Brain microvascular endothelial cell (primary cell): ENCODE data around the gene LYST.
A peak's percentile ranks its signal among the peaks of the same experiment; 100 is the strongest.
"Not testable (repeated sequence)": the region's sequence is repeated elsewhere in the genome, so short reads cannot be mapped to it uniquely, and the experiment has no call there.

Source experiments
- DNase-seq: peaks from one replicate; pipeline ENCODE4 v3.0.0-alpha.2; 2020
- H3K27ac ChIP-seq: fragments of 250-450 bp; sonication (Bioruptor Pico); 2 replicates; pipeline ENCODE4 v1.5.1; 2020; ENCODE audit warnings: mild to moderate bottlenecking, moderate library complexity
- H3K27me3 ChIP-seq: fragments of 250-450 bp; sonication (Bioruptor Pico); replicated peaks from 2 replicates; pipeline ENCODE4 v1.5.1; 2020; ENCODE audit warnings: mild to moderate bottlenecking
- H3K36me3 ChIP-seq: fragments of 250-450 bp; sonication (Bioruptor Pico); replicated peaks from 2 replicates; pipeline ENCODE4 v1.5.1; 2020; ENCODE audit warnings: mild to moderate bottlenecking
- H3K4me3 ChIP-seq: 2 replicates; pipeline ENCODE4 v1.5.1; 2011; ENCODE audit warnings: low read depth, mild to moderate bottlenecking, control low read depth, low read length, moderate library complexity
- CTCF ChIP-seq: IDR thresholded peaks from 2 replicates; pipeline ENCODE4 v1.5.1; 2011; ENCODE audit warnings: low read depth, mild to moderate bottlenecking, moderate library complexity, low read length, control low read depth, inconsistent platforms; ENCODE audit errors: missing control alignments
- in situ Hi-C: cut with HindIII; loops from 2 replicates; pipeline ENCODE4 v1.10.0; 2017; ENCODE audit warnings: low sequenced_read_pairs, low pct_ligation_motif_present

LYST gene

DNA sequence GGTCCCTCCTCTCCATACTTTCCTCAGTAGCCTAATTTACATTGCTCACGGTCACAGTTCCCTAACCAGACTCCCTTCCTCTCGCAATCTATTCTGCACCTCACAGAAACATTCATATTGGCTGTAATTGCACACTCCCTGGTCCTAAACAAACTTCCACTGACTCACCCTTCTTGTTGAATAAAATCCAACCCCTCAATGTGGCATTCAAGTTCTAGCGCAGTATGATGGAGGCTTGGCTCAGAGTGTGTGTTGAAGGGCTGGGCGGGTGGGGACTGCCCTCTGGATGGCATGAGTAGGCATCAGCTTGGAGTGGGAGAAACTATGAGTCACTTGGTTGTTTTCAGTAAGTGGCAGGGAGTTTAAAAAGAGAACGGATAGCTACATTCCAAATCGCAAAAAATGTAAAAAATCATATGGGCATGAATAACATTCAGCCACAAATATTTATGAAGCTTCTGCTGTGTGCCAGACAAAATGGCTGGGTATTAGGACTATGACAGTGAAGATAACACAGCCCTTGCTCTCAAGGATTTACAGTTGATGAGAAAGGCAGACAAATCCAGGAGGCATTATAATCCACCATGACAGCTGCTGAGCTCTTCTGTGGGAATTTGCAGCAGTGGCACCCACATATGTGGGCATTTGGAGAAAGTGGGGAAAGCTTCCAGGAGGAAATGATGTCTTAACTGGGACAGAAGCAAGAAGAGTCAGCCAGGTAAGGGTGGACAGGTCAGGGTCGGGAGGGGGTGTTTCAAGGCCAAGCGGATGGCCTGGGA lies 42.2 kb upstream of the LYST start:
- Histone ChIP-seq H3K27me3 (no peaks in the 10 kb centered on the region), H3K4me3 (no peak overlapping the region), H3K36me3 (no peaks in the 10 kb centered on the region), H3K27ac (peak overlapping the region; percentile 89)
- DNase-seq: peak; percentile 46
- no peak for TF ChIP-seq CTCF
- in situ Hi-C loops: no loop called here

- Histone ChIP-seq H3K36me3 (no peaks in the 10 kb centered on the region), H3K27ac (no peak overlapping the region), H3K4me3 (no peak overlapping the region), H3K27me3 (no peaks in the 10 kb centered on the region)
- no peak for TF ChIP-seq CTCF
- no peak for DNase-seq
- in situ Hi-C loops: no loop called here
These were observed 41.2 kb upstream of the LYST start for GRCh38 chr1:235907897-235908240.

DNA sequence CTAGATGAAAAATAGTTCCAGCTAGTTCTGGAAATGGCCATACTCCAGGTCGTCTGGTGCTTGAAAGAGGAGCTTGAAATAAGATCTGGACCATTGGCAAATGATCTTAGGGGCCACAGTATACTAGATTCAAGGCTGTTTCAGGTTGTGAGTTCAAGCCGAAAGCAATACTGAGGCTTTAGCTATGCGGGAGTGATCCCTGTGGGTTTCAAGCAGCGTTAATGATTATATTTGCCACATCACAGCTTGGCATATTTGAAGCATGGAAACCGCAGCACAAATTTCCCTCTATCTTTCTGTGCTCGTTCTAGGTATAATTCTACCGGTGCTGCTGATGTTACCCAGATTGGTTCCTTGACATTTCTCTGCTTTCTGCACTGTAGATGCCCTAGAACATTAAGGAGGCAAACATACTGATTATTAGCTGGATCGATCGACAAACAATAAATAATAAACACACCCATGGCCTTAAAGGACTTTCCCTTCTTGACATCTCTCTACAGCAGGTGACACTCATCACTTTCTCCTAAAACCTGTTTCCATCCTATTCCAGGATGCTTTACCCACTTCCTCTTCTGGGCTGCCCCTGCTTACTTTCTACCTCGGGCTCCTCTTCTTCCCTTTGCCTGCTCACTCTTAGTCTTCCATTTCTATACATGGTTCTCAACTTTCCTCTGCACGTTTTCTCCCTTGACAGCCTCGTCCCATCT lies 40.6 kb upstream of the LYST start:
- Histone ChIP-seq H3K36me3 (no peaks in the 10 kb centered on the region), H3K27ac (no peak overlapping the region), H3K4me3 (no peak overlapping the region), H3K27me3 (no peaks in the 10 kb centered on the region)
- in situ Hi-C loops: no loop called here
- no peak for TF ChIP-seq CTCF
- DNase-seq: no peak

DNA sequence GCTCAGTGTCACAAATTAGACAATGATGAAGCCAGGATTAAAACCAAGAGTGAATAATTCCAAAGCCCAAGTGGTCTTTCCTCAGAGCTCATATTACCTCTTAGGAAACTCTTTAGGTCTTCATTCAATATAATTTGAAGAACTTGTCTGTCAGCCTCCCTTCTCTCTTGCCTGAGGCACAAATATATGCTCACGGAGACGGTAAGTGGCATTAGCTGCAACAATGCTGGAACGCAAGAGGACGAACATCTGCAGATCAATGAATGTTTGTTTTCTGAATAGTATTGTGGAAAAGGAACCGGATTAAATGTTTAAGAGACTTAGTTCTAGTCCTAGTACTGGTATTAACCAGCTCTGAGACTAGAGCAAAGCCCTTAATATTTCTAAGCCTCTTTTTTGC lies 39.7 kb upstream of the LYST start:
- H3K27ac ChIP-seq: no peak overlapping the region
- no peaks in the 10 kb centered on the region for H3K36me3 ChIP-seq
- in situ Hi-C loops: no loop called here
- no peaks in the 10 kb centered on the region for H3K27me3 ChIP-seq
- no peak for TF ChIP-seq CTCF
- no peak overlapping the region for H3K4me3 ChIP-seq
- DNase-seq: no peak

- H3K36me3 ChIP-seq, DNase-seq, in situ Hi-C loops, H3K27ac ChIP-seq, H3K27me3 ChIP-seq, H3K4me3 ChIP-seq: not testable (repeated sequence)
These were observed 37.1 kb upstream of the LYST start for GRCh38 chr1:235903809-235904208.

DNA sequence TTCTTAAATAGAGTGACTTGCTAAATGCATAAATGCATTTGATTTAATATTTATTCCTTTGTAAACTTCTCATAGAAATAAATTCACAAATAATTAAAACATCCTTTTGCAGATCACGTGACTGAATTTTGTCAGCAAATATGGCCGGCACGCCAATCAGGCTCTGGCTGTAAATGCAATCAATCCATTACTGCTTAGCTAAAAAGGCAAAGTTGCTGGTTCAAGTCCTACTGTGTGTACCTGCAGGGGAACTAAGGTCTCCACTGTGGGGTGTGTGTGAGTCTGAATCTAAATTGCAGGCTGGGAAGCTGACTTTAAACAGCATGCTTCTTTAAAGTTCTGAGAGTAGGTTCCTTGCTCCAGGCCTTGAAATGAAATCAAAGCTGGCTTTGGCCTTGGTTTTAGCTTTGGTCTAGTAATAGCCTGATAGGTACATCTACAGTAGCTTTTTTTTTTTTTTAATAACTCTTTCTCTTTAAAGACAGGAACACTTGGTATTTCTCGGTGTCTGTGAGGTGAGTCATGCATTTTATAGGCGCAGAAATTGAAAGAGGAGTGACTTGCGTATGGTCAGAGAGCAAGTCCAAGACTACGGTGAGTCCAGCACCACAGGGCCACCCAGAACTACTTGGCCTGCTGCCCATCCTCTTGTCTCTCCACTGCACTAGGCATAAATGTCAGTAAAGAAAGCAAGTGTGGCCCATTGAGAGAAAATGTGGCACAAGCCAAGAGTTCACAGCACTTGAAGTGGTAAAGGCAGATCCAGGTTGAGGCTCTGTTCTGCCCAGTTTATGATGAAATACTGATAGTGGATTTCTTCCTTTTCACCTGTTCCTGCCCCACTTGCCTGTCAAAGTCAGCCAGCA lies 36.2 kb upstream of the LYST start:
- Histone ChIP-seq H3K27ac (no peak overlapping the region), H3K36me3 (no peaks in the 10 kb centered on the region), H3K27me3 (no peaks in the 10 kb centered on the region), H3K4me3 (no peak overlapping the region)
- in situ Hi-C loops: no loop called here
- DNase-seq: no peak
- no peak for TF ChIP-seq CTCF
